Left lung (tissue), 10 donors: ENCODE data around the gene LMF1. TPM values are rescaled to one million over a fixed set of nuclear protein-coding genes. Genes with fewer than 3 reads are reported as not detected.

Experiments used
- ATAC-seq: fragments of 200-7000 bp; cut with Tn5 transposase; one replicate; pipeline ENCODE4 v1.9.1; 2020; ENCODE audit warnings: moderate library complexity
- DNase-seq, 4 donors: peaks; one replicate each; pipeline ENCODE4 v3.0.0-alpha.2; 2013 to 2020
- H3K27ac ChIP-seq, 2 donors: fragments of 200-600 bp; sonication (generic) in 1 of 2; one replicate each; pipeline versions ENCODE4 v1.5.0 to v1.8.0; 2020 to 2021
- H3K27me3 ChIP-seq, 2 donors: fragments of 200-600 bp; sonication (generic) in 1 of 2; one replicate each; pipeline versions ENCODE4 v1.5.0 to v1.8.0; 2020 to 2021
- H3K36me3 ChIP-seq, 2 donors: fragments of 200-600 bp; sonication (generic) in 1 of 2; one replicate each; pipeline versions ENCODE4 v1.5.0 to v1.8.0; 2020 to 2021
- H3K4me1 ChIP-seq, 2 donors: fragments of 200-600 bp; one replicate each; pipeline ENCODE4 v1.8.0; 2021
- H3K4me3 ChIP-seq, 2 donors: fragments of 200-600 bp; sonication (generic) in 1 of 2; one replicate each; pipeline versions ENCODE4 v1.5.0 to v1.8.0; 2020 to 2021; ENCODE audit warnings: mild to moderate bottlenecking in 1 of 2
- H3K9me3 ChIP-seq, 2 donors: fragments of 200-600 bp; sonication (generic) in 1 of 2; one replicate each; pipeline versions ENCODE4 v1.5.0 to v1.8.0; 2020 to 2021
- intact Hi-C, 2 donors: fragments of 100-400 bp; cut with DNase I; formaldehyde crosslinking; loops; one replicate each; pipeline versions ENCODE4 v1.11.2 to v1.14.2; 2022
- polyA plus RNA-seq, 6 donors: library from polyadenylated mRNA; unstranded; fragments of 120-200 nt; gene quantifications; one replicate each; pipeline ENCODE4 v1.2.1, GENCODE V29; 2013; ENCODE audit not compliant: insufficient read length in 6 of 6
- total RNA-seq, 2 donors: library from RNA; stranded (reverse); fragmentation: NEBNext Ultra II Directional; extraction: Animal tissue kit (Norgen Biotek cat#: 25700); gene quantifications; one replicate each; pipeline ENCODE4 v1.2.1, GENCODE V29; 2021
- TF ChIP-seq, protein P1 (sequence below), 2 donors: fragments of 200-600 bp; sonication (generic) in 1 of 2; IDR thresholded peaks; one replicate each; pipeline versions ENCODE4 v1.5.0 to v1.8.0; 2021; ENCODE audit warnings: antibody characterized with exemption in 2 of 2
- donor health status: DM: no; HTN: yes; CAD: no.
- donor health status: DM: no; HTN: no; CAD: no.

LMF1 gene
- total and polyA plus RNA-seq, 8 donors = 15.5 to 23.1 (median 20.4) TPM

DNA sequence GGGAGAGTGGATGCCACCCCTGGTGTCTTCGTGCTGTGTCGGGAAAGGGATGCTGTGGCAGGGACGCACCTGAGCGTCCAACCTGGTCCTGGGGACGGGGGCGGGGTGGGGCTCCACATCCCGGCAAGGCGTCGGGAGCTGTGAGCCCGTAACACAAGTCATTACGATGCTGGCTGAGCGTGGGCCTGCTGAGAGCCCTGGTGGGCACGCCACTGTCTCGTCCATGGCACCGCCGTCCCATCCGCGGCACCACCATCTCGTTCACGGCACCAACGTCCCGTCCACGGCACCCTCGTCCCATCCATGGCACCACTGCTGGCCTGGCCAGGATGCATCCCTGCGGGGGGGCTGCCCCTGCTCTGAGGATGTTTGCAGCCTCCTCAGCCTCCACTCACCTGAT, 146.2 kb downstream of the LMF1 start:
- intact Hi-C loops = no loop called here
- H3K4me1 ChIP-seq = no peaks in the 10 kb centered on the region
- ATAC-seq (no peak), DNase-seq (no peak)
- TF ChIP-seq, protein P1, sequence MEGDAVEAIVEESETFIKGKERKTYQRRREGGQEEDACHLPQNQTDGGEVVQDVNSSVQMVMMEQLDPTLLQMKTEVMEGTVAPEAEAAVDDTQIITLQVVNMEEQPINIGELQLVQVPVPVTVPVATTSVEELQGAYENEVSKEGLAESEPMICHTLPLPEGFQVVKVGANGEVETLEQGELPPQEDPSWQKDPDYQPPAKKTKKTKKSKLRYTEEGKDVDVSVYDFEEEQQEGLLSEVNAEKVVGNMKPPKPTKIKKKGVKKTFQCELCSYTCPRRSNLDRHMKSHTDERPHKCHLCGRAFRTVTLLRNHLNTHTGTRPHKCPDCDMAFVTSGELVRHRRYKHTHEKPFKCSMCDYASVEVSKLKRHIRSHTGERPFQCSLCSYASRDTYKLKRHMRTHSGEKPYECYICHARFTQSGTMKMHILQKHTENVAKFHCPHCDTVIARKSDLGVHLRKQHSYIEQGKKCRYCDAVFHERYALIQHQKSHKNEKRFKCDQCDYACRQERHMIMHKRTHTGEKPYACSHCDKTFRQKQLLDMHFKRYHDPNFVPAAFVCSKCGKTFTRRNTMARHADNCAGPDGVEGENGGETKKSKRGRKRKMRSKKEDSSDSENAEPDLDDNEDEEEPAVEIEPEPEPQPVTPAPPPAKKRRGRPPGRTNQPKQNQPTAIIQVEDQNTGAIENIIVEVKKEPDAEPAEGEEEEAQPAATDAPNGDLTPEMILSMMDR (IDR thresholded peaks at IDR 0.05) = no peak
- no peak overlapping the region for H3K4me3 ChIP-seq
- H3K36me3 ChIP-seq = no peaks in the 10 kb centered on the region
- peaks cover 0 to 55% of the 10 kb centered on the region in 2 donors for H3K27me3 ChIP-seq
- H3K27ac ChIP-seq = no peak overlapping the region
- H3K9me3 ChIP-seq = no peaks in the 10 kb centered on the region

DNA sequence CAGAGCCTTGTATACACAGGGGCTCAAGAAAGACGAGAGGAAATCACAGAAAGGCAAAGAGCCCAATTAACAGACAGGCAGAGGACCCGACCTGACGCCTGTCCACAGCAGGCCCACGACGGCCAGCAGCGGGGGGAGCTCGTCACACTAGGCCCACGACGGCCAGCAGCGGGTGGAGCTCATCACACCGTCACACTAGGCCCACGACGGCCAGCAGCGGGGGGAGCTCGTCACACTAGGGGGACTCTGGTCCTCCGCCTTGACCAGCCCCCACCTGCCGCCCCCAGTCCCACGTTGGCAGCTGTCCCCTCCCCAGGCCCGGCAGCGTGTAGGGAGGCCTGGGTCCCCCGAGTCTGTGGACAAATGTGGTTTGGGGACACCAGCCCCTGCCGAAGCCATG, 146.6 kb downstream of the LMF1 start:
- DNase-seq (no peak), ATAC-seq (no peak)
- Histone ChIP-seq H3K9me3 (no peaks in the 10 kb centered on the region), H3K4me3 (no peak overlapping the region), H3K27ac (no peak overlapping the region), H3K36me3 (no peaks in the 10 kb centered on the region), H3K27me3 (peaks cover 0 to 59% of the 10 kb centered on the region in 2 donors), H3K4me1 (no peaks in the 10 kb centered on the region)
- intact Hi-C loops = no loop called here
- TF ChIP-seq, protein P1 (IDR thresholded peaks at IDR 0.05) = no peak

DNA sequence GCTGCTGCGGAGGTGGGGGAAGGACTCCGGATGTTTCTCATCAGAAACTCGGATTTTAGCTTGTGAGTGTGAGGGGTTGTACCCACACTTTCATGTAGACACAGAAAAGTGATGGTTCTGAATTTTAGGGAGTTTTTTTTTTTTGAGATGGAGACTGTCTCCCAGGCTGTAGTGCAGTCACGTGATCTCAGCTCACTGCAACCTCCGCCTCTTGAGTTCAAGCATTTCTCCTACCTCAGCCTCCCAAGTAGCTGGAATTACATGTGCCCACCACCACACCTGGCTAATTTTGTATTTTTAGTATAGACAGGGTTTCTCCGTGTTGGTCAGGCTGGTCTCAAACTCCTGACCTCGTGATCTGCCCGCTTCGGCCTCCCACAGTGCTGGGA, 147.9 kb downstream of the LMF1 start:
- Histone ChIP-seq H3K4me1 (no peaks in the 10 kb centered on the region), H3K36me3 (no peaks in the 10 kb centered on the region), H3K4me3 (no peak overlapping the region), H3K27ac (no peak overlapping the region), H3K27me3 (peaks cover 0 to 72% of the 10 kb centered on the region in 2 donors), H3K9me3 (no peaks in the 10 kb centered on the region)
- ATAC-seq (no peak), DNase-seq (no peak)
- intact Hi-C loops = no loop called here
- TF ChIP-seq, protein P1 (IDR thresholded peaks at IDR 0.05) = no peak

DNA sequence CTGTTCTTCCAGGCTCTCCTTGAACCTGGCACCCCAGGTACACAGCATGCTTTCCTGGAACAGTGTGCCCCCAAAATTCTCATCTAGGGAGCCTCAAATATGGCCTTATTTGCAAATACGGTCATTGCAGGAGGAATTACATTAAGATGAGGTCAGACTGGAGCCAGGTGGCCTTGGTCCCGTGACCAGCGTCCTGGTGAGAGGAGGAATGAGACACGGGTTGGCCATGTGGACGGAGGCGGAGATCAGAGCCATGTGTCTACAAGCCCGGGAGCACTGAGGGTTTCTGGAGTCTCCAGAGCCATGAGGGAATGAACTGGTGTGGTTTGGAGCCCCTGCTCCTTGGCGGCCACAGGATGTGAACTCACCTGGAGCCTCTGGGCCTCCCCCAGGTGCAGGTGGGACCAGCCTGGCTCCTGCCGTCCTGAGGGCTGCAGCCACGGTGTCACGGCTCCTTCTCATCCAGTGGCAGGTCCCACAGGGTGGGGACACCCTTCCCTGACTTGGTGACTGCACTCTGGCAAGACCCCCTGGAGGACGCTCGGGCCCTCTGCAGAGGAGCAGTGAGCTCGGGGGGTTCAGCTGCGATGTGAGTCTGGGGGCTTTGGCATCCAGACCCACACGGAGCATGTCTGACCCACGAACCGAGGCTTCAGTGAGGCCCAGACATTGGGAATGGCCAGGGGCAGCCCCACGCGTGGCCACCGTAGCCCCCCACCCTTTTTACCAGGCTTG, 148.4 kb downstream of the LMF1 start:
- no peak overlapping the region for H3K27ac ChIP-seq
- peaks cover 0 to 77% of the 10 kb centered on the region in 2 donors for H3K27me3 ChIP-seq
- H3K9me3 ChIP-seq = no peaks in the 10 kb centered on the region
- TF ChIP-seq, protein P1 (IDR thresholded peaks at IDR 0.05) = no peak
- DNase-seq = no peak
- no peaks in the 10 kb centered on the region for H3K4me1 ChIP-seq
- H3K4me3 ChIP-seq = no peak overlapping the region
- ATAC-seq = no peak
- intact Hi-C loops = no loop called here
- H3K36me3 ChIP-seq = no peaks in the 10 kb centered on the region

DNA sequence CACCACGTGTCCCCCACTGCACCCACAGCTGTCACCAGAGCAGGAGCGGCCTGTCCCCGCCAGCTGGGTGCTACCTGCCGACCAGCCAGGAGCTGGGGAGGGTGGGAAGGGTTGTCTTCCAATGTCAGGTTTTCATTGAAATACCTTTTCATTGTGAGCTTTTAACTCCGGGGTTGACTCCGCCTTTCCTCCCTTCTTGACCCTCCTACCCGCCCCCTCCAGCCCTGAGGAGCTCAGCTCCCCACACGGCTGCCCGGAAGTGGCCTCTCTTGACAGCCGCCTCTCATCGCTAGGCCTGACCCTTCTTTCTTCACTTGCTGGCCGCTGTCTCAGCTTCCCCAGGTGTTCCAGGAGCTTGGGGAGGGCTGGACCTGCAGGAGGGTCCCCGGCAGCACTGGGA, 149.0 kb downstream of the LMF1 start:
- intact Hi-C loops = no loop called here
- no peaks in the 10 kb centered on the region for H3K4me1 ChIP-seq

More for the DNA sequence above, 149.0 kb downstream of the LMF1 start:
- no peaks in the 10 kb centered on the region for H3K9me3 ChIP-seq
- TF ChIP-seq, protein P1 (IDR thresholded peaks at IDR 0.05) = no peak
- H3K27me3 ChIP-seq = peaks cover 0 to 83% of the 10 kb centered on the region in 2 donors
- DNase-seq (no peak), ATAC-seq (no peak)
- H3K36me3 ChIP-seq = no peaks in the 10 kb centered on the region
- no peak overlapping the region for H3K4me3 ChIP-seq
- no peak overlapping the region for H3K27ac ChIP-seq
